ENCODE measurements around the gene IARS1.

The IARS1 gene

GRCh38 chr9:92279302-92279701 is 14.2 kb downstream of the IARS1 start:
- 100% methylated on average over 1 of the region's 1 CpG for WGBS

GRCh38 chr9:92278110-92278509 is 15.4 kb downstream of the IARS1 start:
- no peak overlapping the region for H2BK12ac ChIP-seq (ENCODE audit: low read length in 2 of 2)
- DNase-seq = no peak
- 79% methylated on average over 2 of the region's 2 CpGs for WGBS
- peaks cover 29 to 96% of the 10 kb centered on the region in 2 experiments for H3K36me3 ChIP-seq (ENCODE audit: control insufficient read depth in 1 of 2, insufficient read depth in 2 of 2, low read depth in 1 of 2, low read length in 2 of 2)
- peak overlapping the region; percentile 25 for H3K9ac ChIP-seq (ENCODE audit: low read length)
- no peak overlapping the region for H3K18ac ChIP-seq (ENCODE audit: low read depth in 1 of 2, low read length in 2 of 2)
- H3K14ac ChIP-seq (ENCODE audit: low read length in 2 of 2) = no peak overlapping the region
- peaks cover 20% of the 10 kb centered on the region for H3K79me1 ChIP-seq (replicated peaks; ENCODE audit: low read length, poor library complexity, severe bottlenecking)
- no peaks in the 10 kb centered on the region for H3K27me3 ChIP-seq (ENCODE audit: control insufficient read depth in 1 of 2, insufficient read depth in 1 of 2, low read length in 2 of 2)
- H2BK5ac ChIP-seq (ENCODE audit: low read depth, low read length, poor library complexity, severe bottlenecking) = no peak overlapping the region
- H2AK5ac ChIP-seq (ENCODE audit: low read length, severe bottlenecking) = no peak overlapping the region
- H2AFZ ChIP-seq (ENCODE audit: low read depth, low read length) = no peak overlapping the region
- no peak overlapping the region for H4K91ac ChIP-seq (ENCODE audit: low read length)
- H3K23ac ChIP-seq (ENCODE audit: low read length in 2 of 2) = no peak overlapping the region
- H3K4me1 ChIP-seq (ENCODE audit: control insufficient read depth, insufficient read depth, low read depth, low read length) = no peaks in the 10 kb centered on the region
- no peak overlapping the region for H3K4me2 ChIP-seq (ENCODE audit: low read length, poor library complexity, severe bottlenecking)
- H3K9me3 ChIP-seq (ENCODE audit: control insufficient read depth, low read length) = no peaks in the 10 kb centered on the region
- H2BK15ac ChIP-seq (ENCODE audit: low read depth, poor library complexity, severe bottlenecking) = no peak overlapping the region
- H3K27ac ChIP-seq (ENCODE audit: low read length, poor library complexity, severe bottlenecking) = no peak overlapping the region
- H3K4me3 ChIP-seq (ENCODE audit: insufficient read depth in 1 of 2, low read depth in 1 of 2, low read length in 2 of 2) = no peak overlapping the region
- no peak overlapping the region for H3K4ac ChIP-seq (ENCODE audit: low read depth in 1 of 2, low read length in 2 of 2)
- no peak overlapping the region for H2BK120ac ChIP-seq (ENCODE audit: low read depth, low read length)
- no peak overlapping the region for H4K8ac ChIP-seq (ENCODE audit: low read length)

More at GRCh38 chr9:92279302-92279701, 14.2 kb downstream of the IARS1 start:
- peaks cover 29 to 95% of the 10 kb centered on the region in 2 experiments for H3K36me3 ChIP-seq (ENCODE audit: control insufficient read depth in 1 of 2, insufficient read depth in 2 of 2, low read depth in 1 of 2, low read length in 2 of 2)
- no peak overlapping the region for H2BK12ac ChIP-seq (ENCODE audit: low read length in 2 of 2)
- H3K4me2 ChIP-seq (ENCODE audit: low read length, poor library complexity, severe bottlenecking) = no peak overlapping the region
- H4K91ac ChIP-seq (ENCODE audit: low read length) = no peak overlapping the region
- H3K4me1 ChIP-seq (ENCODE audit: control insufficient read depth, insufficient read depth, low read depth, low read length) = no peaks in the 10 kb centered on the region
- H3K79me1 ChIP-seq (replicated peaks; ENCODE audit: low read length, poor library complexity, severe bottlenecking) = peaks cover 16% of the 10 kb centered on the region
- H3K14ac ChIP-seq (ENCODE audit: low read length in 2 of 2) = no peak overlapping the region
- H3K18ac ChIP-seq (ENCODE audit: low read depth in 1 of 2, low read length in 2 of 2) = no peak overlapping the region
- no peaks in the 10 kb centered on the region for H3K27me3 ChIP-seq (ENCODE audit: control insufficient read depth in 1 of 2, insufficient read depth in 1 of 2, low read length in 2 of 2)
- H2BK15ac ChIP-seq (ENCODE audit: low read depth, poor library complexity, severe bottlenecking) = no peak overlapping the region
- no peak overlapping the region for H2AK5ac ChIP-seq (ENCODE audit: low read length, severe bottlenecking)
- no peak overlapping the region for H3K23ac ChIP-seq (ENCODE audit: low read length in 2 of 2)
- no peaks in the 10 kb centered on the region for H3K9me3 ChIP-seq (ENCODE audit: control insufficient read depth, low read length)
- no peak overlapping the region for H2BK5ac ChIP-seq (ENCODE audit: low read depth, low read length, poor library complexity, severe bottlenecking)
- H2BK120ac ChIP-seq (ENCODE audit: low read depth, low read length) = no peak overlapping the region
- no peak overlapping the region for H3K27ac ChIP-seq (ENCODE audit: low read length, poor library complexity, severe bottlenecking)
- no peak overlapping the region for H2AFZ ChIP-seq (ENCODE audit: low read depth, low read length)
- DNase-seq = no peak
- no peak overlapping the region for H3K4me3 ChIP-seq (ENCODE audit: insufficient read depth in 1 of 2, low read depth in 1 of 2, low read length in 2 of 2)
- H3K9ac ChIP-seq (ENCODE audit: low read length) = no peak overlapping the region
- H3K4ac ChIP-seq (ENCODE audit: low read depth in 1 of 2, low read length in 2 of 2) = no peak overlapping the region
- H4K8ac ChIP-seq (ENCODE audit: low read length) = no peak overlapping the region

- no peak overlapping the region for H3K18ac ChIP-seq (ENCODE audit: low read depth in 1 of 2, low read length in 2 of 2)
- H3K14ac ChIP-seq (ENCODE audit: low read length in 2 of 2) = no peak overlapping the region
- no peak overlapping the region for H3K4me2 ChIP-seq (ENCODE audit: low read length, poor library complexity, severe bottlenecking)
- no peak overlapping the region for H2AK5ac ChIP-seq (ENCODE audit: low read length, severe bottlenecking)
- no peak for DNase-seq
- no peak overlapping the region for H4K8ac ChIP-seq (ENCODE audit: low read length)
- no peaks in the 10 kb centered on the region for H3K27me3 ChIP-seq (ENCODE audit: control insufficient read depth in 1 of 2, insufficient read depth in 1 of 2, low read length in 2 of 2)
- no peak overlapping the region for H2BK12ac ChIP-seq (ENCODE audit: low read length in 2 of 2)
- H4K91ac ChIP-seq (ENCODE audit: low read length) = no peak overlapping the region
- no peak overlapping the region for H2BK120ac ChIP-seq (ENCODE audit: low read depth, low read length)
- H3K9me3 ChIP-seq (ENCODE audit: control insufficient read depth, low read length) = no peaks in the 10 kb centered on the region
- H2AFZ ChIP-seq (ENCODE audit: low read depth, low read length) = no peak overlapping the region
- H3K36me3 ChIP-seq (ENCODE audit: control insufficient read depth in 1 of 2, insufficient read depth in 2 of 2, low read depth in 1 of 2, low read length in 2 of 2) = peaks cover 29 to 96% of the 10 kb centered on the region in 2 experiments
- H3K27ac ChIP-seq (ENCODE audit: low read length, poor library complexity, severe bottlenecking) = peak overlapping the region; percentile 31
- 86% methylated on average over 9 of the region's 11 CpGs for WGBS
- H3K4me3 ChIP-seq (ENCODE audit: insufficient read depth in 1 of 2, low read depth in 1 of 2, low read length in 2 of 2) = no peak overlapping the region
- peaks cover 20% of the 10 kb centered on the region for H3K79me1 ChIP-seq (replicated peaks; ENCODE audit: low read length, poor library complexity, severe bottlenecking)
- no peaks in the 10 kb centered on the region for H3K4me1 ChIP-seq (ENCODE audit: control insufficient read depth, insufficient read depth, low read depth, low read length)
- H2BK5ac ChIP-seq (ENCODE audit: low read depth, low read length, poor library complexity, severe bottlenecking) = no peak overlapping the region
- H3K4ac ChIP-seq (ENCODE audit: low read depth in 1 of 2, low read length in 2 of 2) = no peak overlapping the region
- H2BK15ac ChIP-seq (ENCODE audit: low read depth, poor library complexity, severe bottlenecking) = no peak overlapping the region
- no peak overlapping the region for H3K23ac ChIP-seq (ENCODE audit: low read length in 2 of 2)
- no peak overlapping the region for H3K9ac ChIP-seq (ENCODE audit: low read length)
Measured at GRCh38 chr9:92276331-92277032, 17.0 kb downstream of the IARS1 start.

- no peak overlapping the region for H2BK120ac ChIP-seq (ENCODE audit: low read depth, low read length)
- H4K8ac ChIP-seq (ENCODE audit: low read length) = no peak overlapping the region
- WGBS = 95% methylated on average over 2 of the region's 6 CpGs
- no peaks in the 10 kb centered on the region for H3K9me3 ChIP-seq (ENCODE audit: control insufficient read depth, low read length)
- no peak overlapping the region for H2AK5ac ChIP-seq (ENCODE audit: low read length, severe bottlenecking)
- no peak overlapping the region for H3K4ac ChIP-seq (ENCODE audit: low read depth in 1 of 2, low read length in 2 of 2)
- no peak overlapping the region for H2AFZ ChIP-seq (ENCODE audit: low read depth, low read length)
- H3K79me1 ChIP-seq (replicated peaks; ENCODE audit: low read length, poor library complexity, severe bottlenecking) = peaks cover 20% of the 10 kb centered on the region
- no peak overlapping the region for H3K4me3 ChIP-seq (ENCODE audit: insufficient read depth in 1 of 2, low read depth in 1 of 2, low read length in 2 of 2)
- no peak overlapping the region for H3K23ac ChIP-seq (ENCODE audit: low read length in 2 of 2)
- no peak overlapping the region for H3K9ac ChIP-seq (ENCODE audit: low read length)
- H3K18ac ChIP-seq (ENCODE audit: low read depth in 1 of 2, low read length in 2 of 2) = no peak overlapping the region
- H3K36me3 ChIP-seq (ENCODE audit: control insufficient read depth in 1 of 2, insufficient read depth in 2 of 2, low read depth in 1 of 2, low read length in 2 of 2) = peaks cover 29 to 96% of the 10 kb centered on the region in 2 experiments
- H4K91ac ChIP-seq (ENCODE audit: low read length) = no peak overlapping the region
- peak; percentile 9 for DNase-seq
- H3K27me3 ChIP-seq (ENCODE audit: control insufficient read depth in 1 of 2, insufficient read depth in 1 of 2, low read length in 2 of 2) = no peaks in the 10 kb centered on the region
- no peak overlapping the region for H2BK12ac ChIP-seq (ENCODE audit: low read length in 2 of 2)
- H3K14ac ChIP-seq (ENCODE audit: low read length in 2 of 2) = no peak overlapping the region
- H3K4me1 ChIP-seq (ENCODE audit: control insufficient read depth, insufficient read depth, low read depth, low read length) = no peaks in the 10 kb centered on the region
- no peak overlapping the region for H3K27ac ChIP-seq (ENCODE audit: low read length, poor library complexity, severe bottlenecking)
- no peak overlapping the region for H2BK15ac ChIP-seq (ENCODE audit: low read depth, poor library complexity, severe bottlenecking)
- no peak overlapping the region for H2BK5ac ChIP-seq (ENCODE audit: low read depth, low read length, poor library complexity, severe bottlenecking)
- no peak overlapping the region for H3K4me2 ChIP-seq (ENCODE audit: low read length, poor library complexity, severe bottlenecking)
Measured at GRCh38 chr9:92275541-92275940, 18.0 kb downstream of the IARS1 start.
